ENCODE measurements around the gene HK1.

DNA sequence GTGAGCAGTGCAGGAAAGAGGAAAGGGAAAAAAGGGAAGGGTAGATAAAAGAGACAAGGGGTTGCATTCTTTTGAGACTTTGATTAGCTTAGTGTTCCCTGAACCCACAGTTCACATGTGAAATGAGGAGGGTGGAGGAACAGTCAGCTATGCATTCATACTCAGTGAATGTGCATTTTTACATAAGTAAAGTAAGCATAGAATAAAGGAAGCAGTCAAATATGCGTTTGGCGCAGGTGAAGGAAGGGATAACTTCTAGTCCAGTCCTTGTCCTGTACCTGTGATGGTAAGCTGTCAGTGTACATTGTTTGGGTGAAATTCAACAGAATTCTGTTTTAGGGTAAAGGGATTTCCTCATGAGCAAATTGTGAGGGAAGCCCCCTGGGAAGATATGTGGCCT lies 28.1 kb downstream of the HK1 start:
- TF ChIP-seq CTCF (IDR thresholded peaks at IDR 0.05; ENCODE audit: insufficient read depth, low read depth, low read length) (no peak), EZH2 (IDR thresholded peaks at IDR 0.05; ENCODE audit: insufficient read depth, low read length) (no peak)

Measured in astrocyte (in vitro differentiated cells and primary cell).